ENCODE measurements around the gene COQ3. TPM values are rescaled to one million over a fixed set of nuclear protein-coding genes. Genes with fewer than 3 reads are reported as not detected.

COQ3 gene
- total RNA-seq, 1 donor from 2014 or later = 7.5 TPM

GRCh38 chr6:99356641-99357040 is 37.4 kb downstream of the COQ3 start:
- Mint-ChIP-seq H3K4me3 (no peak overlapping the region), H3K27ac (no peak overlapping the region), H3K4me1 (ENCODE audit: unreplicated experiment) (no peaks in the 10 kb centered on the region), H3K27me3 (peaks cover 51% of the 10 kb centered on the region), H3K36me3 (no peaks in the 10 kb centered on the region), H3K9me3 (no peaks in the 10 kb centered on the region)
- DNase-seq (ENCODE audit: extremely low spot score, unreplicated experiment) = no peak
- TF ChIP-seq, protein P1, sequence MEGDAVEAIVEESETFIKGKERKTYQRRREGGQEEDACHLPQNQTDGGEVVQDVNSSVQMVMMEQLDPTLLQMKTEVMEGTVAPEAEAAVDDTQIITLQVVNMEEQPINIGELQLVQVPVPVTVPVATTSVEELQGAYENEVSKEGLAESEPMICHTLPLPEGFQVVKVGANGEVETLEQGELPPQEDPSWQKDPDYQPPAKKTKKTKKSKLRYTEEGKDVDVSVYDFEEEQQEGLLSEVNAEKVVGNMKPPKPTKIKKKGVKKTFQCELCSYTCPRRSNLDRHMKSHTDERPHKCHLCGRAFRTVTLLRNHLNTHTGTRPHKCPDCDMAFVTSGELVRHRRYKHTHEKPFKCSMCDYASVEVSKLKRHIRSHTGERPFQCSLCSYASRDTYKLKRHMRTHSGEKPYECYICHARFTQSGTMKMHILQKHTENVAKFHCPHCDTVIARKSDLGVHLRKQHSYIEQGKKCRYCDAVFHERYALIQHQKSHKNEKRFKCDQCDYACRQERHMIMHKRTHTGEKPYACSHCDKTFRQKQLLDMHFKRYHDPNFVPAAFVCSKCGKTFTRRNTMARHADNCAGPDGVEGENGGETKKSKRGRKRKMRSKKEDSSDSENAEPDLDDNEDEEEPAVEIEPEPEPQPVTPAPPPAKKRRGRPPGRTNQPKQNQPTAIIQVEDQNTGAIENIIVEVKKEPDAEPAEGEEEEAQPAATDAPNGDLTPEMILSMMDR (conservative IDR thresholded peaks at IDR 0.05) = no peak

DNA sequence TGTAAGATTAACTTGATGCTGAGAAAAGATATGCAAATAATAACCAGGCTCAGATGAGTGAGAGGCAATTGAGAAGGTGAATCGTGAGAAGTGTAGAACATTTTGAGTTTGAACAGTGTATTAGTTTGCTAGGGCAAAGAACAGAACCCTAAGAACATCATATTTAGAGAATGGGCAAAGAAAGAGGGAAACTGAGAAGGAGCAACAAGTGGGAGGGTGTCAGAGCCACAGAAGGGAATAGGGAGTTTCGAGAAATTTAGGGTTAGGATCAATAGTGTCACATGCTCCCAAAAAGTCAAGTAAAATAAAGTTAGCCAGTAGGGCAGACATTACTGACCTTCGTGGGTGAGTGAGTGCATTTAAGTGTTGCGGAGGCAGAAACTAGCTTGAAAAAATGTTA is 39.0 kb downstream of the COQ3 start:
- no peak for DNase-seq (ENCODE audit: extremely low spot score, unreplicated experiment)
- Mint-ChIP-seq H3K36me3 (no peaks in the 10 kb centered on the region), H3K27me3 (peaks cover 49% of the 10 kb centered on the region), H3K4me1 (ENCODE audit: unreplicated experiment) (peaks cover 4% of the 10 kb centered on the region), H3K4me3 (no peak overlapping the region), H3K9me3 (no peaks in the 10 kb centered on the region), H3K27ac (no peak overlapping the region)
- TF ChIP-seq, protein P1 (conservative IDR thresholded peaks at IDR 0.05) = no peak

GRCh38 chr6:99353126-99353525 is 40.9 kb downstream of the COQ3 start:
- Mint-ChIP-seq H3K36me3 (no peaks in the 10 kb centered on the region), H3K27me3 (peaks cover 49% of the 10 kb centered on the region), H3K9me3 (no peaks in the 10 kb centered on the region), H3K27ac (no peak overlapping the region), H3K4me3 (no peak overlapping the region), H3K4me1 (ENCODE audit: unreplicated experiment) (peaks cover 10% of the 10 kb centered on the region)
- TF ChIP-seq, protein P1 (conservative IDR thresholded peaks at IDR 0.05) = no peak
- no peak for DNase-seq (ENCODE audit: extremely low spot score, unreplicated experiment)

GRCh38 chr6:99350573-99350972 is 43.4 kb downstream of the COQ3 start:
- Mint-ChIP-seq H3K4me3 (peak overlapping the region; percentile 80), H3K27ac (no peak overlapping the region)

DNA sequence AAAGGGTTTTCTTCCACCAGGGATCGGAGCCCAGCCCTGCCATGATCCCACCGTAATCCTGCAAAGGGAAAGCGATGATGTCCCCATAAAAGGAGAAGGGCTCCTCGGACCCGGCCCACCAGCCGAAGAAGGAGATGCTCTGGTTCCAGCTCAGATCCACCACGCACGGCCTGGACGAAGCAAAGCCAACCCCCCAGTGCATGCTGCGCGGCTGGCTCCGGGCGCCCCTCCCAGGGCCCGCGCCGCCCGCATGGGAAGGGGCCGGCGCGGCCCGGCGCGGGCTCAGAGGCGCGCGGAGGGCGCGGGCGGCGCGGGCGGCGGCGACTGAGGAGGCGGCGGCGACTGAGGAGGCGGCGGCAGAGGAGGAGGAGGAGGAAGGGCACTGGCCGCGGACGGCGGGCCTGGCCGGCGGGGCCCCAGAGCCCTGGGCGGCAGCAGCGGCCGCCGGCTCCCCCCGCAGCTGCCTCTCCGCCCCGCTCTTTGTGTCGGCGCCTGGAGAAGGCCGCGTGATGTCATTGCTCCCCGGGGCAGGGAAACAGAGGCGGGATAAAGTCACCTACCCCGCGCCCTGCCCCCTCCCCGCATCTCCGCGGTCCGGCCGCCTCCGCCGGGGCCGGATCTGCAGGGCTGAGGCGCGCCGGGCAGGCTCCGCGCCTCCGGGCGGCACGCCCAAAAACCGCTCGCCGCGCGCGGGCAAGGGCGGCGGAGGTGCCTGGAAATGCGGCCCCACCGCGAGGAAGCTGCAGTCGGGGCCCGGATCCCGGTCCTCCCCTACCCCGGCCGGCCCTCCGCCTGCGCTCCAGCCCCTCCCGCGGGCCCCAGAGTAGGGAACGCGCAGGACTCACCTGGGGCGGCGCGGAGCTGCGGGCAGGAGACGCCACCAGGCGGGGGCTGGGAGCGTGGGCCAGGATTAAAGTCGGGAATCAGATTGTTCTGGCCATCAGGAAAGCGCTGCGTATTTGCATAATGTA is 44.5 kb downstream of the COQ3 start, which contains the start of gene FAXC:
Gene FAXC (minus strand): TSS at position 504 of the 971 bp plus-strand sequence. CDS start 302 bp downstream, at position 202.
- H3K36me3 Mint-ChIP-seq = no peaks in the 10 kb centered on the region
- peak; percentile 78 for DNase-seq (ENCODE audit: extremely low spot score, unreplicated experiment)
- H3K4me1 Mint-ChIP-seq (ENCODE audit: unreplicated experiment) = peaks cover 15% of the 10 kb centered on the region
- peaks cover 22% of the 10 kb centered on the region for H3K27me3 Mint-ChIP-seq
- TF ChIP-seq, protein P1 (conservative IDR thresholded peaks at IDR 0.05) = peak; percentile 58
- H3K27ac Mint-ChIP-seq = peak within 1 kb of the TSS; percentile 69
- H3K9me3 Mint-ChIP-seq = no peaks in the 10 kb centered on the region
- H3K4me3 Mint-ChIP-seq = peak within 1 kb of the TSS; percentile 90

More at GRCh38 chr6:99350573-99350972, 43.4 kb downstream of the COQ3 start:
- no peak for DNase-seq (ENCODE audit: extremely low spot score, unreplicated experiment)
- Mint-ChIP-seq H3K36me3 (no peaks in the 10 kb centered on the region), H3K27me3 (peaks cover 29% of the 10 kb centered on the region), H3K9me3 (no peaks in the 10 kb centered on the region), H3K4me1 (ENCODE audit: unreplicated experiment) (peaks cover 14% of the 10 kb centered on the region)
- TF ChIP-seq, protein P1 (conservative IDR thresholded peaks at IDR 0.05) = no peak

Data from type B pancreatic cell (in vitro differentiated cells).